OCI-LY7 (cell line): ENCODE data around the gene TTLL6.

ENCODE experiments used
- EZH2phosphoT487 ChIP-seq: fragments of 200-600 bp; sonication (generic); IDR thresholded peaks from 2 replicates; pipeline ENCODE4 v1.6.1; 2018; ENCODE audit warnings: low read depth, borderline replicate concordance, mild to moderate bottlenecking, mixed run types, antibody characterized with exemption, low read length, moderate library complexity, mixed read lengths
- TF ChIP-seq, protein P1 (sequence below): fragments of 200-600 bp; sonication (generic); conservative IDR thresholded peaks from 2 replicates; pipeline ENCODE4 v1.5.1; 2014; ENCODE audit warnings: mild to moderate bottlenecking, antibody characterized with exemption, low read length, moderate library complexity, mixed read lengths

DNA sequence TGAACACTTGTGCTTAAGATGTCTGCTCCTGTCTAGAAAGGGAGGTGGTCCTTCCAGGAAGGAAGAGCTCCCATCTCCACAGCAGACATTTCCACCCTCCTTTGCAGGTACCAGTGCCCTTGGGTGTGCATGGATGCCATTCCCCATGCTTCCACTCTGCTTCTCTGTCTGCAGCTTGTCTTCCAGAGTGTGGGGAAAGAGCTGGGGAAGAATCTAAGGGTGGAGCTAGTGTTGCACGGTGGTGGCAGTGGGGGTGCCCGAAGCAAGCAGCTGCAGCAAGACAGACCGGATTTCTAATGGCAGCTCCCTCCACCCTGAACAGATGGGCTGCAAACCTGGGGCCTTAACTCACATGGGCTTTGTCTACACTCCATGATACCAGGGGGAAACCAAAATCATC lies 65.9 kb downstream of the TTLL6 start:
- TF ChIP-seq, protein P1, sequence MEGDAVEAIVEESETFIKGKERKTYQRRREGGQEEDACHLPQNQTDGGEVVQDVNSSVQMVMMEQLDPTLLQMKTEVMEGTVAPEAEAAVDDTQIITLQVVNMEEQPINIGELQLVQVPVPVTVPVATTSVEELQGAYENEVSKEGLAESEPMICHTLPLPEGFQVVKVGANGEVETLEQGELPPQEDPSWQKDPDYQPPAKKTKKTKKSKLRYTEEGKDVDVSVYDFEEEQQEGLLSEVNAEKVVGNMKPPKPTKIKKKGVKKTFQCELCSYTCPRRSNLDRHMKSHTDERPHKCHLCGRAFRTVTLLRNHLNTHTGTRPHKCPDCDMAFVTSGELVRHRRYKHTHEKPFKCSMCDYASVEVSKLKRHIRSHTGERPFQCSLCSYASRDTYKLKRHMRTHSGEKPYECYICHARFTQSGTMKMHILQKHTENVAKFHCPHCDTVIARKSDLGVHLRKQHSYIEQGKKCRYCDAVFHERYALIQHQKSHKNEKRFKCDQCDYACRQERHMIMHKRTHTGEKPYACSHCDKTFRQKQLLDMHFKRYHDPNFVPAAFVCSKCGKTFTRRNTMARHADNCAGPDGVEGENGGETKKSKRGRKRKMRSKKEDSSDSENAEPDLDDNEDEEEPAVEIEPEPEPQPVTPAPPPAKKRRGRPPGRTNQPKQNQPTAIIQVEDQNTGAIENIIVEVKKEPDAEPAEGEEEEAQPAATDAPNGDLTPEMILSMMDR = no peak
- no peak for TF ChIP-seq EZH2phosphoT487
